K562 (cell line): Measurements from ENCODE around the gene B4GALNT4. TPM values are rescaled to one million over a fixed set of nuclear protein-coding genes. Genes with fewer than 3 reads are reported as not detected.

Experiments
- CXXC5 ChIP-seq: fragments of 250-450 bp; sonication (Bioruptor Pico); IDR thresholded peaks from 2 replicates; pipeline ENCODE4 v1.8.0; 2022; ENCODE audit warnings: inconsistent platforms, mild to moderate bottlenecking, moderate library complexity
- EP300 ChIP-seq: IDR thresholded peaks from 2 replicates; pipeline ENCODE4 v1.6.1; 2012; ENCODE audit warnings: low read length, improper control_type of control experiment
- ESRRA ChIP-seq: fragments of 450-650 bp; IDR thresholded peaks from 2 replicates; pipeline ENCODE4 v1.6.1; 2014; ENCODE audit warnings: low read depth, mild to moderate bottlenecking, moderate library complexity, borderline replicate concordance
- HLTF ChIP-seq: fragments of 450-650 bp; IDR thresholded peaks from 2 replicates; pipeline ENCODE4 v1.6.1; 2016
- KLF1 ChIP-seq: fragments of 450-650 bp; IDR thresholded peaks from 2 replicates; pipeline ENCODE4 v1.6.1; 2016; ENCODE audit warnings: missing genetic modification characterization, missing compliant biosample characterization
- MIER1 ChIP-seq: fragments of 450-650 bp; IDR thresholded peaks from 2 replicates; pipeline ENCODE4 v1.6.1; 2016; ENCODE audit warnings: antibody characterized with exemption, mild to moderate bottlenecking, low read depth
- MTA3 ChIP-seq: fragments of 450-650 bp; formaldehyde crosslinking; IDR thresholded peaks from 2 replicates; pipeline ENCODE4 v1.6.1; 2017; ENCODE audit warnings: mild to moderate bottlenecking, borderline replicate concordance
- MTF1 ChIP-seq: fragments of 250-450 bp; sonication (Bioruptor Pico); IDR thresholded peaks from 2 replicates; pipeline ENCODE4 v1.9.0; 2021; ENCODE audit warnings: moderate library complexity, mild to moderate bottlenecking, inconsistent platforms, borderline replicate concordance
- NCOA6 ChIP-seq: fragments of 450-650 bp; IDR thresholded peaks from 2 replicates; pipeline ENCODE4 v1.6.1; 2017; ENCODE audit warnings: mild to moderate bottlenecking
- NFIC ChIP-seq: fragments of 450-650 bp; IDR thresholded peaks from 2 replicates; pipeline ENCODE4 v1.6.1; 2017; ENCODE audit warnings: mild to moderate bottlenecking, inconsistent platforms
- NRF1 ChIP-seq, 2 experiments: fragments of 450-650 bp; IDR thresholded peaks in 1 of 2; conservative IDR thresholded peaks in 1 of 2; 2 replicates each; pipeline ENCODE4 v1.6.1; 2014; ENCODE audit warnings: mild to moderate bottlenecking in 2 of 2
- PATZ1 ChIP-seq: fragments of 250-450 bp; sonication (Bioruptor Pico); IDR thresholded peaks from 2 replicates; pipeline ENCODE4 v1.5.0; 2020; ENCODE audit warnings: mild to moderate bottlenecking, borderline replicate concordance
- PCBP1 ChIP-seq: fragments of 200-400 bp; formaldehyde crosslinking; IDR thresholded peaks from 2 replicates; pipeline ENCODE4 v1.6.1; 2018; ENCODE audit warnings: mild to moderate bottlenecking, low read depth, low read length; ENCODE audit not compliant: poor library complexity, severe bottlenecking
- RBM14 ChIP-seq: fragments of 200-400 bp; formaldehyde crosslinking; IDR thresholded peaks from 2 replicates; pipeline ENCODE4 v1.6.1; 2018; ENCODE audit warnings: low read depth, mild to moderate bottlenecking, low read length, moderate library complexity, borderline replicate concordance; ENCODE audit not compliant: insufficient read depth
- SAFB ChIP-seq: fragments of 200-400 bp; formaldehyde crosslinking; IDR thresholded peaks from 2 replicates; pipeline ENCODE4 v1.6.1; 2017; ENCODE audit warnings: low read depth, low read length, borderline replicate concordance
- SNIP1 ChIP-seq: fragments of 450-650 bp; IDR thresholded peaks from 2 replicates; pipeline ENCODE4 v1.7.1; 2017; ENCODE audit warnings: low read depth, mild to moderate bottlenecking
- SP1 ChIP-seq: sonication (generic); formaldehyde crosslinking; IDR thresholded peaks from 2 replicates; pipeline ENCODE4 v1.8.1; 2022; ENCODE audit warnings: mild to moderate bottlenecking, missing genetic modification reagents
- TSC22D4 ChIP-seq: fragments of 450-650 bp; IDR thresholded peaks from 2 replicates; pipeline ENCODE4 v1.6.1; 2016; ENCODE audit warnings: missing genetic modification characterization, missing biosample characterization, control low read depth
- ZNF282 ChIP-seq: sonication (generic); formaldehyde crosslinking; IDR thresholded peaks from 2 replicates; pipeline ENCODE4 v1.8.1; 2023; ENCODE audit warnings: missing genetic modification reagents
- ZNF586 ChIP-seq: fragments of 450-650 bp; formaldehyde crosslinking; conservative IDR thresholded peaks from 2 replicates; pipeline ENCODE4 v1.4.0; 2020; ENCODE audit warnings: mild to moderate bottlenecking, moderate library complexity
- ZNF655 ChIP-seq: fragments of 250-450 bp; sonication (Bioruptor Pico); IDR thresholded peaks from 2 replicates; pipeline ENCODE4 v1.5.0; 2021
- ZNF75A ChIP-seq: fragments of 450-650 bp; formaldehyde crosslinking; IDR thresholded peaks from 2 replicates; pipeline ENCODE4 v1.4.0; 2020; ENCODE audit warnings: mild to moderate bottlenecking
- ZNF766 ChIP-seq: fragments of 200-800 bp; sonication (Bioruptor generic); conservative IDR thresholded peaks from 2 replicates; pipeline ENCODE4 v1.6.1; 2016; ENCODE audit warnings: missing genetic modification characterization, missing compliant biosample characterization
- ZNF785 ChIP-seq: fragments of 250-450 bp; sonication (Bioruptor Pico); IDR thresholded peaks from 2 replicates; pipeline ENCODE4 v1.4.0; 2020; ENCODE audit warnings: mild to moderate bottlenecking
- polyA plus RNA-seq, 8 experiments: library from polyadenylated mRNA; depleted of rRNA in 4 of 8; stranded (reverse) in 5 of 8; unstranded in 3 of 8; fragments of >200 nt; fragmentation: Nextera tagmentation in 2 of 8; fragmentation: Illumina TruSeq in 1 of 8; extraction: Ambion mirVana in 2 of 8; extraction: Trizol in 1 of 8; gene quantifications; 2 replicates each; pipeline versions ENCODE4 v1.2.1 to v1.2.3, GENCODE V29; 2011 to 2014; ENCODE audit warnings: inconsistent platforms in 1 of 8, missing spikeins in 1 of 8
- total RNA-seq, 7 experiments: library from RNA; depleted of rRNA in 6 of 7; stranded (reverse); fragments of >200 nt in 6 of 7; fragmentation: Illumina TruSeq in 2 of 7; extraction: Trizol in 2 of 7; gene quantifications; 2 replicates each; pipeline versions ENCODE4 v1.2.1 to v1.2.3, GENCODE V29; 2011 to 2021; ENCODE audit warnings: low replicate concordance in 1 of 7
- TF ChIP-seq, protein P1 (sequence below): fragments of 200-400 bp; formaldehyde crosslinking; IDR thresholded peaks from 2 replicates; pipeline ENCODE4 v1.6.1; 2017; ENCODE audit warnings: mild to moderate bottlenecking, low read depth, low read length, moderate library complexity

Gene B4GALNT4
- total and polyA plus RNA-seq, 9 of the 15 experiments (the other 6 are each of a cell fraction or from before 2014, with no cell fraction given) = 0.20 to 37.1 (median 10.8) TPM; not detected in 1

- TF ChIP-seq ESRRA (peak; percentile 87), ZNF586 (CRISPR knock-in tag) (no peak), PATZ1 (CRISPR knock-in tag) (no peak), HLTF (peak; percentile 90), ZNF75A (no peak), PCBP1 (no peak), CXXC5 (CRISPR knock-in tag) (peak; percentile 92), MTA3 (no peak), ZNF282 (CRISPR knock-in tag) (no peak), SP1 (CRISPR knock-in tag) (peak; percentile 72), NRF1 (conservative IDR thresholded peaks at IDR 0.05 in 1 of 2, IDR thresholded peaks at IDR 0.05 in 1 of 2) (peak; percentile 85 to 88), EP300 (no peak), KLF1 (tag) (0 out of 2 replicates have a peak, but pooled peaks have one; percentile 18), MIER1 (no peak), RBM14 (no peak), NCOA6 (peak; percentile 89), ZNF766 (CRISPR knock-in tag) (no peak), ZNF785 (no peak), SAFB (peak; percentile 47; the same call in 1 of the 2 replicates), NFIC (peak; percentile 69), SNIP1 (no peak), MTF1 (CRISPR knock-in tag) (no peak), TSC22D4 (no peak), ZNF655 (CRISPR knock-in tag) (no peak)
- TF ChIP-seq, protein P1, sequence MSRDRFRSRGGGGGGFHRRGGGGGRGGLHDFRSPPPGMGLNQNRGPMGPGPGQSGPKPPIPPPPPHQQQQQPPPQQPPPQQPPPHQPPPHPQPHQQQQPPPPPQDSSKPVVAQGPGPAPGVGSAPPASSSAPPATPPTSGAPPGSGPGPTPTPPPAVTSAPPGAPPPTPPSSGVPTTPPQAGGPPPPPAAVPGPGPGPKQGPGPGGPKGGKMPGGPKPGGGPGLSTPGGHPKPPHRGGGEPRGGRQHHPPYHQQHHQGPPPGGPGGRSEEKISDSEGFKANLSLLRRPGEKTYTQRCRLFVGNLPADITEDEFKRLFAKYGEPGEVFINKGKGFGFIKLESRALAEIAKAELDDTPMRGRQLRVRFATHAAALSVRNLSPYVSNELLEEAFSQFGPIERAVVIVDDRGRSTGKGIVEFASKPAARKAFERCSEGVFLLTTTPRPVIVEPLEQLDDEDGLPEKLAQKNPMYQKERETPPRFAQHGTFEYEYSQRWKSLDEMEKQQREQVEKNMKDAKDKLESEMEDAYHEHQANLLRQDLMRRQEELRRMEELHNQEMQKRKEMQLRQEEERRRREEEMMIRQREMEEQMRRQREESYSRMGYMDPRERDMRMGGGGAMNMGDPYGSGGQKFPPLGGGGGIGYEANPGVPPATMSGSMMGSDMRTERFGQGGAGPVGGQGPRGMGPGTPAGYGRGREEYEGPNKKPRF = no peak
Measured at GRCh38 chr11:406796-407650, 37.7 kb downstream of the B4GALNT4 start (continued).
